Left cardiac atrium (tissue), 2 donors: ENCODE measurements around the gene TEFM. TPM values are rescaled to one million over a fixed set of nuclear protein-coding genes. Genes with fewer than 3 reads are reported as not detected.

ENCODE experiments used
- total RNA-seq, 2 donors: library from RNA; stranded (reverse); fragmentation: NEBNext Ultra II Directional; extraction: Animal tissue kit (Norgen Biotek cat#: 25700); gene quantifications; one replicate each; pipeline ENCODE4 v1.2.1, GENCODE V29; 2021
- donor health status: DM: no; HTN: yes; CAD: no; lungs with severe emphysema.
- donor health status: DM: yes; HTN: yes; CAD: no.

The TEFM gene
- total RNA-seq, 2 donors from 2014 or later, result 11.4 to 14.6 TPM

Other genes starting within 250 kb of the TEFM start
- 1 to 10 TPM; 6.3 to 7.4 TPM for gene CRLF3, start 81.5 kb downstream of the TEFM start, total RNA-seq
- gene ATAD5, start 74.3 kb downstream of the TEFM start, total RNA-seq, result 1 to 10 TPM in 1 of 2 donors, under 1 TPM in 1; 0.92 to 1.2 TPM
- 10 to 100 TPM; 11.0 to 19.4 TPM for gene ADAP2, start 15.7 kb upstream of the TEFM start, total RNA-seq
- 10 to 100 TPM in 1 of 2 donors, 1 to 10 TPM in 1; 8.8 to 12.0 TPM for gene RNF135, start 64.8 kb upstream of the TEFM start, total RNA-seq
- gene NF1, start 188.7 kb upstream of the TEFM start, total RNA-seq, result 10 to 100 TPM; 39.3 to 53.5 TPM